Stimulated activated CD8-positive, alpha-beta memory T cell treated with anti-CD3 and anti-CD28 coated beads, Interleukin-4, amount 100 ng/mL, for 48 hours (primary cell): Measurements from ENCODE around the gene PRDM16.
"Not testable (repeated sequence)": the region's sequence is repeated elsewhere in the genome, so short reads cannot be mapped to it uniquely, and the experiment has no call there.

Experiments
- DNase-seq: peaks from one replicate; pipeline ENCODE4 v3.0.0-alpha.2; 2020

Gene PRDM16

GRCh38 chr1:3272321-3273045, 203.5 kb downstream of the PRDM16 start:
- no peak for DNase-seq

DNA sequence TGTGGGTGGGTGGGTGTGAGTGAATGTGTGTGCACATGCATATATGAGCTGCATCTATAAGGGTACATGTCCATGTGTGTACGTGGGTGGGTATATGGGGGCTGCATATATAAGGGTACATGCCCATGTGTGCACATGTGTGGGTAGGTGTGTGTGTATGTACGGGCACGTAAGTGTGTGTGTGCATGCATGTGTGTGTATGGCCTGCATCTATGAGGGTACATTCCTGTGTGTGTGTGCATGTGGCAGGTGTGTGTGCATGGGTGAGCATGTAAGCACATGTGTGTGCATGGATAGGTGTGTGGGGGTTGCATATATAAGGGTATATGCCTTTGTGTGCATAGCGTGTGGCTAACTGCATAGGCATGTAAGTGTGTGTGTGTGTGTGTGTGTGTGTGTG, 204.4 kb downstream of the PRDM16 start:
- no peak for DNase-seq

GRCh38 chr1:3274972-3275371, 206.0 kb downstream of the PRDM16 start:
- DNase-seq = no peak

DNA sequence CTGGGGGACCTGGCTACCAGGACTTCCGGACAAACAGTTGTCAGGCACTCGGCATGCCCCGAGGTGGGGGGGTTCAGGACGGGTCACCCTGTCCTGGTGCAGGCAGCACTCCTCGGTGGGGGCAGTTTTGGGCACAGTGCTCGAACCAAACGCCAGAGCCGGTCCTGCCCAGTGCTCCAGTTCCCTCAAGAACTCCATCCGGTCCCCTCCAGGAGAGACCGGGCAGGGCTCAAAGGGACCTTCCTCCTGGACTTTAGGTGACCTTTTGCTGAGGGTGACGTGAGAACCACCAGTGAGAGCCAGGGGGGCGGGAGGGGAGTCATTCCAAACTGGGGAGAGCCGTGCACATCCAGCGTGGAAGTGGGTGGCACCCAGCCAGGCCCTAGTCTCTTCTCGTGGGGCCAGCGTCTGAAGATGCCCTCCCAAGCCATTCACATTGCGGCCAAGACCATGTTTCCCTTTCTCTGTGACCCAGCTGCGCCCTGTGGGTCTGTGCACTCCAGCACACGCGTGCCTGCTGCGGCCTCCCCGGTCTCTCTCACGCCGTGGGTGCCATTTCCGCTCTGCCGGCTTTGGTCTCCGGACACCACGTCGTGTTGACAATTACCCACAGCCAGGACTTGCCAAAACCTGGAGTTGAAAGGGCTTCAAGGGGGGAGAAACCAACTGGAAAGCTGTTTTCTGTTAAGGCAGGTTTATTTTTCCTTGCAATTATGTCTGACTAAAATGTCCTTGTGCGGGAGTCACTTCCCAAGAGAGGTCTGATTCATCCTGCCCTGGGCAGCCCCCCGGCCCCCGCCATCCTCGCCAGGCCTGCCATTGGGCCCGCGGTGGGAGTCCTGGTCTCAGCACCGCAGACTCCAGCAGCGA, 206.7 kb downstream of the PRDM16 start:
- DNase-seq = no peak

- DNase-seq = no peak
Observed at GRCh38 chr1:3276341-3276800, 207.4 kb downstream of the PRDM16 start.

- no peak for DNase-seq
Observed at GRCh38 chr1:3277011-3277471, 208.0 kb downstream of the PRDM16 start.

- DNase-seq = no peak
Observed at GRCh38 chr1:3277623-3278022, 208.6 kb downstream of the PRDM16 start.

GRCh38 chr1:3278416-3279181, 209.6 kb downstream of the PRDM16 start:
- DNase-seq = no peak

- DNase-seq = no peak
Observed at GRCh38 chr1:3279182-3279470, 210.1 kb downstream of the PRDM16 start.

DNA sequence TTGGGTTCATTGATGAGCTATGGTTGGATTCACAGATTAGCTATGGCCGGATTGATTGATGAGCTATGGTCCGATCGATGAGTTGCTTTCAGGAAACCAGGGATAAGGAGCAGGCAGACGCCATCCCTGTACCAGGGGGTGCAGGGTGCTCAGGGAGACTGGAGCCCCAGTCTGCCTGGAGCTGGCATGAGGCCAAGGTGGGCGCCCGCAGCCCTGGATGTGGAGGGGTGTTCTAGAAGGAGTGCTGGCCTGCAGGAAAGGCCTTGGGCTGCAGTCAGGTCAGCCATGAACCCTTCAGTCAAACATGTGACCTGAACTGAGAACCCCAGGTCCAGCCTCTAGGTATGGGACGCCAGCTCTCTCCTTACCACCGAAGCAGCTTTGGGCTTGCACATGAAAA, 212.7 kb downstream of the PRDM16 start:
- DNase-seq = no peak

DNA sequence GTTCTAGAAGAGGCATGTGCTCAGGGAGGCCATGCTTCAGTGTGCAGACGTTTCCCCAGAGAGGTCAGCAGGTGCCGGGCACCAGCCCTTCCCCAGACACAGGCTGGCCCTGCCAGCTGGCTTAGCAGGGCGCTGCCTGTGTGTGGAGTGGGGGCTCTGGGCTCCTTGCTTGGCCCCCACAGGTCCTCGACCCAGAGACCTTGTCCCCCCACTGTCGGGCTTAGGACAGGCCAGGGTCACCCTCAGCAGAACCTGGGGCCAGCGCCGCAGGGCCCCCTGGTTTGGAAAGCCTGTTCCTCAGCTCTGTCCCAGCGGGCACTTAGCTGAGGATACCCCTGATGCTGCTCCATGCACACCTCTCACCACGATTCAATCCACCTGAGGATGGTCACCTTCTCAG, 213.2 kb downstream of the PRDM16 start:
- DNase-seq = no peak

- DNase-seq = no peak
Observed at GRCh38 chr1:3282656-3283430, 213.8 kb downstream of the PRDM16 start.

DNA sequence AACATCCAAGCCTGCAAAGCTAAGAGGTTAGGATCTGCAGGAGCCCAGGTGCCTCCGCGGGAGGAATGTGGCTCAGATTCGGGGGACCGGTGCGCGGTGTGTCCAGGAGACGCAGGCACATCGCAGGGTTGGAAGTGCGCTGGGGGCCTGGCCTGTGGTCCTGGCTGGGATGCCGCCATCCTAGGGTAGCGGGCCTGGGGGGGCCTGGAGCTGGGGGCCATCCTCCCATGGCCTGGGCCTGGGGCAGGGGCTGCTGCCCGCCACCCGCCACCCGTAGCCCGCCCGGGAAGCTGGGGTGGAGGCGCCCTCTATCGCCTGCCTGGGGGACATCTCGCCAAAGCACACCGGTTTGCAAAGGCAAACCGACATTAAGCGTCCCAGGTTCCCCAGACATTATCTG, 214.8 kb downstream of the PRDM16 start:
- DNase-seq = peak; percentile 36

GRCh38 chr1:3284691-3285090, 215.7 kb downstream of the PRDM16 start:
- no peak for DNase-seq

GRCh38 chr1:3285106-3285740, 216.2 kb downstream of the PRDM16 start:
- DNase-seq = no peak

DNA sequence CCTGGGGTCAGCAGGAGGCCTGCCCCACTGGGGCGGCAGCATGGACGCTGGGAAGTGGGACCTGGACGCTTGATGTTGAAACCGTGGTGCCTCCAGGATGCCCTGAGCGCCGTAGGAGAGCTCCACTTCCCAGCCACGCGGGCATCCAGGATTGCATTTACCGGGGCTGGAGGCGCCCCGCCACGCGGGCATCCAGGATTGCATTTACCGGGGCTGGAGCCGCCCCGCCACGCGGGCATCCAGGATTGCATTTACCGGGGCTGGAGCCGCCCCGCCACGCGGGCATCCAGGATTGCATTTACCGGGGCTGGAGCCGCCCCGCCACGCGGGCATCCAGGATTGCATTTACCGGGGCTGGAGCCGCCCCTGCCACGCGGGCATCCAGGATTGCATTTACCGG, 218.1 kb downstream of the PRDM16 start:
- DNase-seq = not testable (repeated sequence)

DNA sequence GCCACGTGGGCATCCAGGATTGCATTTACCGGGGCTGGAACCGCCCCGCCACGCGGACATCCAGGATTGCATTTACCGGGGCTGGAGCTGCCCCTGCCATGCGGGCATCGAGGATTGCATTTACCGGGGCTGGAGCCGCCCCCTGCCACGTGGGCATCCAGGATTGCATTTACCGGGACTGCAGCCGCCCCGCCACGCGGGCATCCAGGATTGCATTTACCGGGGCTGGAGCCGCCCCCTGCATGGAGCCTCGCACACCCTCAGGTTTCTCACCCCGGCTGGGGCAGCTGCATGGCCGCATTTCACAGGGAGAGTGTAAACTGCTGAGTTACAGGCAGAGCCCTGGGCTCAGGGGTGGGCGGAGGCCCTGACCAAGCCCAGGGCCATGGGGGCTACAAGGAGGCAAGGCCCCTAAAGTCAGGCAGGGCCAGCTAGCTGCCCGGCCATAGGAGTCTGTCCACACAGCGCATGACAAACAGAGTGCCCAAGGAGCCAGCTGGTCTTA, 218.7 kb downstream of the PRDM16 start:
- DNase-seq = no peak

- no peak for DNase-seq
Observed at GRCh38 chr1:3289502-3289901, 220.5 kb downstream of the PRDM16 start.

DNA sequence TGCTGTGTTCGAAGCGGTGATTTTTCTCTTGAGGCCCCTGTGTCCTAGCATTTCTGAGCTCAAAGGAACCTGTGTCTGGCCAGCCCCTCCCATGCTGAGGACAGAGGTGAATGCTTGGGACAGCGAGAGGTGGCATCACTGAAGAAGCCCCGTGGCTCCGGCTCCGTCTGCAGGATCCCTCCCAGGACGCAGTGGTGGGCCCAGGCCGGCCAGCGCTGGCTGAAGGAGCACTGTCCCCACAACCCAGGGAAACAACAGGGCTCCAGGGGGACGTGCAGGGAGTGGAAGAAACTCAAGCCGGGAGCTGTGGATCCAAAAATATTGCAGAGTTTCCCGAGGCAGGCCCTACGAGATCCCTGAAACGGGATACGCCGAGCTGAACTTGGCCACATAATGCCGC, 221.4 kb downstream of the PRDM16 start:
- no peak for DNase-seq

GRCh38 chr1:3290915-3291314, 221.9 kb downstream of the PRDM16 start:
- DNase-seq = no peak

- DNase-seq = no peak
Observed at GRCh38 chr1:3292051-3292722, 223.2 kb downstream of the PRDM16 start.
